Forelimb muscle (tissue), 1 donor: Measurements from ENCODE around the gene PHKB. TPM values are rescaled to one million over a fixed set of nuclear protein-coding genes. Genes with fewer than 3 reads are reported as not detected.
"Not testable (repeated sequence)": the region's sequence is repeated elsewhere in the genome, so short reads cannot be mapped to it uniquely, and the experiment has no call there.

Experiments
- DNase-seq: peaks from one replicate; pipeline ENCODE4 v3.0.0-alpha.2; 2013; ENCODE audit warnings: low read depth
- polyA plus RNA-seq: library from polyadenylated mRNA; unstranded; fragments of 120-200 nt; gene quantifications from one replicate; pipeline ENCODE4 v1.2.1, GENCODE V29; 2013; ENCODE audit not compliant: insufficient read length

Gene PHKB
- polyA plus RNA-seq, 1 donor = 59.6 TPM

DNA sequence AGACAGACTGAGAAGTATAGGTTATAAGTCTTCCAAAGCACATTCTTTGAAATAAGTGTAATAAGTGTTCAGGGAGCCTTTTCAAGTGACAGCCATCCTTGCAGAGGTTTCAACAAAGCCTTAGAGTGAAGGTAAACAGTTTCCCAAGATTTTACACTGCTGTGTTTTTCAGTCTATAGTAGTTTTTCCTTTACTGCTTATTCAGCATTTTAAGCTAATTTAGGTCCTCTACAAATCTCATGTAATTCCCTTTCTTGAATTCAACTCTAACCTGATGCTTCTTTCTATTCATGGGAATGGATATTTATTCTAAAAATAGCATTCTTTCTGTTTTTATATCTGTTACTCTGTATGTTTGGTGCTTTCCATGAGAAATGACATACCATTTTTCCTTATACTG lies 211.3 kb downstream of the PHKB start:
- DNase-seq = no peak

DNA sequence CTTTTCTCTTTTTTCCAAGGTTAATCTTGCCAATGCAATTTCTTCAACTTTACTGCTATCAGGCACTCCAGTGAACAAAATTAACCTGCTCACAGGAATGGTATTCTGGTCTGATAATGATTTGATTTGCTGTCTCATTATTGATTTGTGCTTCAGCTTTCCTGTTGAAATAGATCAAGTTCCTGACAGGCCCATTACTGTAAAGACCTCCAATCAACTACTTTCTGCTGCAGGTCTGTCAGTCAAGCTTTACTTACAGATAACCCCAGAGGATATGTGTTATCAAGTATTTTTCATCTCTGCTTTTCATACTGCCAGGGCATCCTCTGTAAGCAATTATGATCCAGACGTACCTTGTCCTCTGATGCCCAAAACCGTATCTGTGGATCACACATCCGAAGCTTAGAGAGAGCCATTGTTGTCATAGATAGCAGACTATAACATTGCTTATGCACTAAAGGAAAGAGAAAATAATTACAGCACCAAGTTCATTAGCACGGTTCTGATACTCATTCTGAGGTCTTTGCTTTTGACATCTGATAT lies 215.6 kb downstream of the PHKB start:
- DNase-seq = no peak

DNA sequence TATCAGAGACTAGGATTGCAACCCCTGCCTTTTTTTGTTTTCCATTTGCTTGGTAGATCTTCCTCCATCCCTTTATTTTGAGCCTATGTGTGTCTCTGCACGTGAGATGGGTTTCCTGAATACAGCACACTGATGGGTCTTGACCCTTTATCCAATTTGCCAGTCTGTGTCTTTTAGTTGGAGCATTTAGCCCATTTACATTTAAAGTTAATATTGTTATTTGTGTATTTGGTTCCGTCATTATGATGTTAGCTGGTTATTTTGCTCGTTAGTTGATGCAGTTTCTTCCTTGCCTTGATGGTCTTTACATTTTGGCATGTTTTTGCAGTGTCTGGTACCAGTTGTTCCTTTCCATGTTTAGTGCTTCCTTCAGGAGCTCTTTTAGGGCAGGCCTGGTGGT lies 220.4 kb downstream of the PHKB start:
- DNase-seq = not testable (repeated sequence)

DNA sequence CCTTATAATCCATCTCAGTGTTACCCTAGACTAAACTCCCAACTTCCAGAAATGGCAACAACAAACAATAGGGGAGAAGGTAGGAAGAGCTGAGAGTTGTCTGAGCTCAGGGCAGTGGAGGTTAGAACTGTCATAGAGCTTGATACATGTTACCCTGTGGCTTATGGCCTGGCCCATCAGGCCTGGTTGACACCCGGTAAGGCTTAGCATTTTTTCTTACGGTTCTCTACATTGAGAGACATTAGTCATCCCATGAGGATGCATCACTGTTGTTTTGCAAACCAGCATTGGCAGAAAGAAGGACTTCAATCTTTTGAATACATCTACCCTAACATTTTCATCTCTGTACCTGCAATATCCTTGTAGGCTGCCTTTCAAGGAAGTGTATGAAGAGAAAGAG lies 226.6 kb downstream of the PHKB start:
- no peak for DNase-seq

DNA sequence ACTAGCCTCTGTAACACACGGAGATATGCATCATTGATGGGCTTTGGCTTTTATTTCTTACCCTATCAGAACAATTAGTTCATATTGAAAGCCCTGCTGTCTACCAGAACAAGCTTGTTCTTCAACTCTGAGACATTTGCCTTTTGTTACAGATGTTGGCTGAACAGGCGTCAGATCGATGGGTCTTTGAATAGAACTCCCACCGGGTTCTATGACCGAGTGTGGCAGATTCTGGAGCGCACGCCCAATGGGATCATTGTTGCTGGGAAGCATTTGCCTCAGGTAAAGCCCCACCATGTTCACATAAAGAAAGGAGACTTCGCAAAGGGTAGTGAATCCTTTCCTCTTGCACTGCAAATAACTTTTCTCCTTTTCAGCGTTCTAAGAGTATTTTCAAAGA lies 232.1 kb downstream of the PHKB start:
- DNase-seq = no peak

DNA sequence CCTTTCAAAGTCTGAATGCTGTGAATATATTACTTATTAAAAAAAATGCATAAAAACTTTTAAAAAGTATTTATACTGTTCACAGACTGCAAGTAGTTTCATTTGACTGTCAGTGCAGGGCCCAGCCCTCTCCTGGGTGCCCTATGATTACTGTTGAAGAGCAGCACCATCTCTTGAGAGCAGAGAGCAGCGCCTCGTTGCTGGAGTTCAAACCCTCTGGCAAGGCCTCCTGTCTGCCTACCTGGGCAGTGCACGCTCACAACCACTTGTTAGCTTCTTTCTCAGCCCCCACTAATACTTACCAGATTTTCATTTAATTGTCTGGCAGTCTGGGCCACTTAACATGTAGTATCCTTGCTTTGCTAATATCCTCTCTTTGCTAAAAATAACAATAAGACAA lies 233.4 kb downstream of the PHKB start:
- no peak for DNase-seq

DNA sequence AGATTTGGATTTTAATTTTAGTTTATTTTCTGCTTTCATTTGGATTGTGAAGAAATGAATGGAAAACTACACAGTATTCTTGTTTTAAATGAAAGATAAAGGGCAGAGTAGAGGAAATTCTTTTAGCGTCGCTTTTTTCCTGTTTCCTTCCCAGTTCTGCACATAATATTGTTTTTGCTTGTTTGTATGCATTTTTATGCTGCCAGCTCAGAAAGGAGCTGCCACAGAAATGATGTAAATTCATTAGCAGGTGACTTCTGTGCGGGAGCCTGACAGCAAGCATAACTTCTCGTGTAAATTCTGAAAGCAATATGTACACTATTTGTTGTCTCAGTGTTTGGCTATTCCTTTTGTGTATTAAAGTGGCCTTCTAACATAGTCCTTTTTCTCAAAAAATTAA lies 234.6 kb downstream of the PHKB start:
- no peak for DNase-seq

DNA sequence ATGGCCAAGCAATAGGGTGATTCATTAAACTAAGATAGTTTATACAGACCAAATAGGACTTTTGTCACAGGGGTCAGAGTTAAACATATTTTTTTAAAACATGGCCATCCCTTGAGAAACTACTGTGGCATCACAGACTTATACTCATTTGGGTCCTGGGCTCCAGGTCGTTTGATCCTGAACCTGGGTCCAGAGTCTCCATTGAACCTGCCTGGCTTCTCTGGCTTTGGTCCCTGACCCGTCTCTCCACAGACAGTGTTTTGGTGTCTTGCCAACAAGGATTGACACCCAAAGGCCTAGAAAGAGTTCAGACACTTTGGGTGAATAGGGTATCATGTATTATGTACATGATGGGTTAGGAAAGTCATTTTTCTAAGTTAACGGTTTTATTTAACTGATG lies 236.7 kb downstream of the PHKB start:
- DNase-seq = no peak

DNA sequence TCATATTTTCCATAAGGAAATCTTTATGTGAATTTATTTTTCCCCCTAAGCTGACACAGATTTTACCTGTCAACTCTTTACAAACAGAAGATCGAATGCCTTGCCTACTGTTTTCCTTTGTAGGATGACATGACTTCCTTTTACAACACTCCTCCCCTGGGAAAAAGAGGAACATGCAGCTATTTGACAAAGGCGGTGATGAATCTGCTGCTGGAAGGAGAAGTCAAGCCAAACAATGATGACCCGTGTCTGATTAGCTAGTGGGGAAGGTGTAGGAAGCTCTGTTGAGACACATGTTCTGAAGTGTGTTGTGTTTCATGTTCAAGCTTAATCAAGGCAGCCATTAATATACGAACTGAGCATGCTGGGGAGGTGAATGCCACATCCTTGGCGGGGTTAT lies 238.0 kb downstream of the PHKB start:
- no peak for DNase-seq

DNA sequence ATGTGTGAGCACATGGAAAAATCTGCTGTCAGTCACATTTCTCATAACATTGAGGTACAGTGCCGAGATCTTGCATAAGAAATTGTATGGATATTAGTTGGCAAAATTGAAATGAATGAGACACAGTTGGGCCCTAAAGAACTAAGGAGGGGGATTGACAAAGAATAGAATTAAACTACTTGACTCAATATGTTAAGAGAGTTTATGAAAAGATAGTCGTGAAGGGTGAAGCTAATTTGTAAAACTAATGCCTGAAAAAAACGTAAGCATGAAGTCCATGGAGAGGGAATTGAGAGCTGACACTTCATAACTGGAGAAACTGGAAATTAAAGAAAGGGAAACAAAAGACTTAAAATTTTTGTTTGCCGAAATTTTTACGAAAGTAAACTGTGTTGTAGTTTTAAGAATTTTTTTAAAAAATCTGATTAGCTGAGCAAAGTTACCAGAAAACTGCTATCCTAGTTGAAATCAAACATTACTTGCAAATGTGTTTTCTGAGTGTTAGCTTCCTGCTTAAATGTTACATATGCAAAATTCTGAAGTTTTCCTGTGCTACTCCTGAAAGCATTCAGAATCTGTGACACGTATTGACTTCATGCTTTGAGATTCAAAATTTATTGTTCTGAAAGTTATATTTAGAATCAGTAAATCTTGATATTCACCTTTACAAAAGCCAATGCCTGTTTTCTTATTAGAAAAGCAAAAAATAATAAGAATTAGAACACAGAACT lies 239.9 kb downstream of the PHKB start:
- no peak for DNase-seq

DNA sequence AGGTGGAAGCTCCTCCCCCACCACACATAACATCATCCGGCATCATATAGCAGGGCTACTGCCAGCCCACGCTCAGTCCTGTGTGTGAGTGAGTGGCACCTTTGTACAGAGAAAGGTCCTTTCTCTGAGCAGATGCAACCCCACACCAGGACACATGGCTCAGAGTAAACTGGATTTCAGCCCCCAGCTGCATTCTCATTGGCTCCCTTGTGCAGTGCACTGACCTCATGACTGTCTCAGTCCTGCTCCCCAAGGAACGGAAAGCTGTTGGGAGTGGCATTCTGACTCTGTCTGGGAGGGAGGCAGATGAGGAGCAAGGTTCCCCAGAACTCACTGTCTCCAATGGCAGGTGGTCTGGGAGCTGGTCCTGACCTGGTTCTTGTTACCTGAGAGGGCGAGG lies 244.1 kb downstream of the PHKB start:
- no peak for DNase-seq

DNA sequence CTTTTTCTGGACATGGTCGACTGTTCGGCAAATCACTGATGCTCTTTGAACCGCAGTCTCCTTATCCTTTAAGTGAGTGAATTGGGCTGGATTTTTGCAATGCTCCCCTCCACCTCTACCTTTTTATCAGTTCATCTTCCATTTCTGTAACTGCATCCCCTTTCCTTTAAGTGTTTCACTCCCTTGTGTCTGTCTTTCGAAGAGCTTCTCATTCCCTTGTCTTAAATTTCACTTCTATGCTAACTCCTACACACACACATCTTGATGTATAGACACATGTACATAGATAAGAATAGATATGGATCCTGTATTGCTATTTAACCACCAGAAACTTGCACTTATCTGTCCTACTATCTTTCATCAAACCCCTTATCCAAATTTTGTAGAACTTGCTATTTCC lies 250.7 kb downstream of the PHKB start:
- no peak for DNase-seq

DNA sequence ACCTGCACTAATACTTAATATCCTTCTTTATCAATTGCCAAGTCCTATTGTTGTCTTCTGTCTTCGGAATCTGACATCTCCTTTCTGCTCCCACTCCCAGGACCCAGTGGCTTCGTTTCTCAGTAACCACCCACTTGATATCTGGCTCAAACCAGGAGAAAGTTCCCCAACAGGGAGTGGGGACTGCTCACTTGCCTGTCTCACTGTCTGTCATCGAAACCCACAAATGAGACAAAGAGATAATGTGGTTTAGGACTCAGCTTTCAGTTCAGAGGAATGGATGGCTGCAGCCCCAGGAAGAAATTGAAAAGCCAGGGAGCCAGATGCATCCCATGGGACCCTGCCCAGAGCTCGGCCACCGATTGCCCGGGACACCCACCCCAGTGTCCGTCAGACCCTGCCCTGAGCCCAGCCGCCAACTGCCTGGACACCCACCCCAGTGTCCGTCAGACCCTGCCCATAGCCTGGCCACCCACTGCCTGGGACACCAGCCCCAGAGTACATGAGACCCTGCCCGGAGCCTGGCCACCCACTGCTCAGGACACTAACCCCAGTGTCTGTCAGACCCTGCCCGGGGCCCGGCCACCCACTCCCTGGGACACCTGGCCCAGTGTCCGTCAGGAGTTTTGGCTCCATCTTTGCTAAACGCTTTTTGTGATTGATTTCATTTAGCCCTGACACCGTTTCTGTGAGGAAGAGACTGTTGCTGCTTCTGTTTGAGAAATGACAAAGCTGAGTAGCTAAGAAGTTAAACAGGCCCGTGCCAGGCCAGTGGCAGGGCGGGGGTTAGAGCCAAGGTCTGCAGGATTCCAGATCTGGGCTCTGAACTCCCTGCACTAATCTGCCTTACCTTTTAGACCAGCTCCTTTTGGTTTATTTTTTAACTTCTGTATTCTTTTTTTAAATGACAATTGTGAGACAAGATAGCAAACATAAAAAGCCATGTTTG lies 251.4 kb downstream of the PHKB start:
- DNase-seq = no peak

DNA sequence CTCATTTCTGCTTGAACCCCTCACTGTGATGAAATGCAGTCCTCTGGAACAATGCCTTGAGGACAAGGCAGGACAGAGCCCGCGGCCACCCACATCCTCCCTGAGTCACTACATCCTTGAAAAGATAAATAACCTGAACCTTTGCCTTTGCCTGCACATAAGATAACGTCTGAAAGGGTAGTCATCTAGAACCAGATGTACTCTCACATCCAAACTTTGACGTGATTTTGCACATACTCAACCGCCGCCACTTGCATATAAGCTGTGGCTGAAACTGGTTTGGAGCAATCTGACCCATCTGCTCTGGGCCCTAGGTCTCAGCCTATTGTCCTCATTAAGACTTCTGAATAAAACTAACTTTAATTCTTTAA lies 252.1 kb downstream of the PHKB start:
- no peak for DNase-seq

DNA sequence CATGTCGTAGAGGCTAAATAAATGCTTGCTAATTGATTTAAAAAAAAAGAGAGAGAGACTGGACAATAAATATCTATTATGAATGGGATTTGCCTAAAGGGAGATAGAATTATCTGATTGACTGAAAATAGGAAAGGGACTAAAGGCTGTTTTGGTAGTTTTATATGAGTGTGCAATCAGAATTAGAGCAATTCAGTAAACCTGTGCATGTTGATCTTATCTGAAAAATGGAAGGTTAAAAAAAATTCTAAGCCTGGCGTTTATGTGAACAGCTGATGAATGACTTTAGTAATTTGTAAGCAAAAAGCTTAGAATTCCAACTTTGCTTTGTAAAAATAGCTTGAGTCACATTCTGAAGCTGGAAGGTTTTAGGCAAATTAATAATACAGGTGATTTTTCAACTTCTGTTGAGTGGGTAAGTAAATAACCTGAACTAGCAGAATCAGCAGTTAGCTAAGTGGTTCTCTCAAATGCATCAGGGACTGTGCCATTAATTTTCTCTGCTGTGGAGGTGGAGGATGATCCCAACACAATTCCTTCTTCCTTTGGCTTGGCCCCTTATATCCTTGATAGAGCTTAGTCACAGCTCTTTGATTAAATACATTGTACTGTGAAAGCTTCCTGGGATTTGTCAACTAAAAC lies 254.4 kb downstream of the PHKB start:
- DNase-seq = no peak

DNA sequence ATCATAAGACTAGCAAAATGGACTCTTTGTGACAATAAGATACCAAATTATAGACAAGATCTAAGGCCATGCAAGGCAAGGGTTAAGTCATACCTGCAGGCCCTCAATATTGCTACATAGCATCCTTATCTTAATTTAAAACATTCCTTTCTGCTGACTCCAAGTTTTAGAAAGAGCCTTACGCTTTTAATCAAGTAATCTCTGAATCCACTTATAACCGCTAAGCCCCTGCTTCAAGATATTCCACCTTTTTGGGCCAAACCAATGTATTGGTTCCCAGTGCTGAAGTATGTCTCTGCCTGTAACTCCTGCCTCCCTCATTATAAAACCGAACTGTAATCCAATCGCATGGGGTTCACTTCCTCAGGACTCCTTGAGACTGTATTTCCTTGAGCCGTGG lies 255.4 kb downstream of the PHKB start:
- DNase-seq = no peak

DNA sequence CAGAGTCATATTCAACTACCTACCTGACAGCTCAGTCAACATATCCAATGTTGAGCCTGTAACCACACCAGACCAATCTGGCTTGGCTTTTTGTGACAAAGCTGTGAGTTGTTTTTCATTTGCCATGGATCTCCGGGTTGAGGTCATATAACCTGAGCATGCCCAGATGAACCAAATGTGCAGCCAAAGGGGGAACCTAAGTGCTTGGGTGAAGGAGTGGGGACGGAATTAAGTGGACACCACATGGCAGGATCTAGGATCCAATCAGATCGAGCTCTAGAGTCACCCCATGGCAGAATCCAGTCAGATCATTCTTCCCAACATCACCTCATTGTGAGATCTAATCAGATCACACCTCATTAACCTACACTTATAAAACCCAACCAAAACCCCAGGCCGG lies 258.6 kb downstream of the PHKB start:
- no peak for DNase-seq

DNA sequence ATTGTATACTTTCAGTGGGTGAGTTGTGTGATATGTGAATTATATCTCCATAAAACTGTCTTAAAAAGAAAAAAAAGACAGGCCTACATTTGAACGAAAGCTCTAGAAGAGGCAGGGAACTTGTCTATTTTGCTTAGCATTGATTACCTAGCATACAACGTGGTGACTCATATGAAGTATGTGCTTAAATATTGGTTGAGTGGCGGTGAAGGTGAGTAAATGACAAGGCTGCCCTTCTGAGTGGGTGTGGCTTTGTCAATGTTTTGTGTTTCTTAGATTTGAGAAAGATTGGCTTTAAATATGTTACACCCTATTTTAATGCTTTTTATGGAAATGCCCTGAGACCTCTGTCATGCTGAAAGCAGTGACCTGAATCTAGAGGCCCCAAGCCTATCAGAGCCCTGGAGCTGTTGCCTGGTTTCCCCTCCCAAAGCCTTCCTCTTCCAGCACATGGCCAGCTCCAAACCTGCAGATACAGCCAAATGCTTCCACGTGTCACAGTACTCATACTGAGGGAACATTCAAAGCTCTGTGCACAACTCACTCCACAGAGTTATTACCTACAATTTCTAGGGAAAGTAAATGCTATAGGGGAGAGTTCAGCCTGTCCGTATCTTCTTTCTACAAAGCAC lies 260.0 kb downstream of the PHKB start:
- no peak for DNase-seq

DNA sequence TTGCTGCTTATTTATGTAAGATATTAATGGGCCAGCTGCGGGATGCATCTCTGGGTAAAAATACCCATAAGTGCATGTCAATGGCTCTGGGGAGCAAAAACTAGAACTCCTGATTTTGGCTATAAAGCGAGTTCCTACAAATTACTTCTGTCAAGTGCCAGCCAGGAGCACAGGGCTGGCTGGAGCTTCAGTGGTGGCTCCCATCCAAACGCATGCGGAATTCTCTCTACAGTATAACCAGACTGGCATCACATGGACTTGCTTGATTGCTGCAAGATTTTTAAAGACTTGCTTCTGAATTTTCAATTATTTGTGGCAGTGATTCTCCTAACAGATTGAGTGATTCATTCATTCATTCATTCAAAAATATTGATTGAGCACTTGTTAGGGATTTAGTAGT lies 260.9 kb downstream of the PHKB start:
- DNase-seq = no peak

DNA sequence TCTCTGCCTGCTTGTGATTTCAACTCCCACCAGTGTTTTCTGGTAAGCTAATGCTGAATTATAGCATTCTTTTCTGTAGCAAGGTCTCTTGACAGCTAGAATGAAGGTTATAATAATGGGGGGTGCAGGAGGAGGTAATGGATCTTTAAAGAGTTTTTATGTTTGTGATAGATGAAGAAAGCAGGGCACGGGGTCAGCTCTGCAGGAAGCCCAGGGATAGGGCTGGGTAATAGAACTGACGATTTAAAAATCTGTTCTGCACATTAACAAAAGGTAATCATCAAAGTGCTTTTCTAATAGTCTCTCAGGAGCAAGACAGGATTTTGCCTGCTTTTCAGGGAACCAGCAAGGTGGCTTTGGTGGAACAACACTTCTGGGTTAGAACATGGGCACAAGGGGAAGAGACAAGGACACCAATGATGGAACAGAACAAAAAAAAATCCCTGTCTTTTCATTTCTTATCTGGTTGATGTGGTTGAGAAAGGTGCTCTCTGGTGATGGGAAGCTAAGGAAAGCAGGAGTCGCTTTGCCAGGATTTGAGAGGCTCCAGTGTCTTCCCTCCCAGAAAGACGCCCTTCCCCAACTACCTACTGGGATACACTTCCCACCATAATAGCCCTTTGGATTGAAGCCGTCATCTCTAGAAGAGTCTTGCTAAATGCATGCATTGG lies 263.1 kb downstream of the PHKB start:
- DNase-seq = no peak

DNA sequence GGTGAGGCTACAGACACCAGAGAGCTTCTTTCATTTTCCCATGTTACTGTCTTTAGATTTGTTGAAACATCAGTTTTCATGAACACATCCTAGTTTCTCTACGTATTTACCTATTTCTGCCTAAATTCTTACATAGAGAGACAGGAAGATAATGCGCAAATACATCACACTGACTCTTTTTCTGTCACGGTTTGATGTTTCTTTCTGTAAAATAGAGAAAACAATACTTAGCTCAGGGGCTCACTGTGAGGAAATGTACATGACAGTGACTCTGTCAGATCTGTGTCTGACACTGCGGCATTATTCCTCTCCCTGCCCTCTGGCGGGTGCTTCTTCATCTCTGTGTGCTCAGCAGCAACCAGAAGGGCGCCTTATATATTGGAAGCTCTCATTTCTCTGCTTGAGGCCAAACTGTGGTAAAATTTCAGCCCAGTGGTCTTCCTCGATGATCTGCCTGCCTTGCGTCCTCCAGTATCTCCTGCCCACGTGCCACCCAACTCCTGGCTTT lies 264.1 kb downstream of the PHKB start:
- no peak for DNase-seq
